D721Med (cell line): ENCODE measurements around the gene PLEKHH1.
"Not testable (repeated sequence)": the region's sequence is repeated elsewhere in the genome, so short reads cannot be mapped to it uniquely, and the experiment has no call there.

Experiments
- DNase-seq: peaks from one replicate; pipeline ENCODE4 v3.0.0; 2011; ENCODE audit warnings: low spot score; ENCODE audit not compliant: insufficient read length
- FAIRE-seq: peaks from 2 replicates; lab custom pipeline; 2011; peaks lifted over from hg19 to GRCh38; lab: Jason Lieb, UNC
- CTCF ChIP-seq: IDR thresholded peaks from 2 replicates; pipeline ENCODE4 v1.5.1; 2012; ENCODE audit warnings: mild to moderate bottlenecking, control low read depth; ENCODE audit not compliant: insufficient read depth; ENCODE audit errors: missing control alignments

Gene PLEKHH1

GRCh38 chr14:67539116-67539515 lies 6.0 kb downstream of the PLEKHH1 start:
- TF ChIP-seq CTCF = no peak
- DNase-seq (no peak), FAIRE-seq (no peak)

- DNase-seq (no peak), FAIRE-seq (no peak)
- TF ChIP-seq CTCF = no peak
Observed at GRCh38 chr14:67541448-67542387, 8.6 kb downstream of the PLEKHH1 start.

GRCh38 chr14:67542620-67543019 lies 9.5 kb downstream of the PLEKHH1 start:
- FAIRE-seq = not testable (repeated sequence)

GRCh38 chr14:67544590-67544989 lies 11.5 kb downstream of the PLEKHH1 start:
- no peak for TF ChIP-seq CTCF
- FAIRE-seq (no peak), DNase-seq (no peak)

More at GRCh38 chr14:67542620-67543019, 9.5 kb downstream of the PLEKHH1 start:
- DNase-seq = not testable (repeated sequence)

GRCh38 chr14:67547224-67547780 lies 14.2 kb downstream of the PLEKHH1 start:
- DNase-seq (no peak), FAIRE-seq (no peak)
- TF ChIP-seq CTCF = no peak

GRCh38 chr14:67549734-67550133 lies 16.6 kb downstream of the PLEKHH1 start:
- TF ChIP-seq CTCF = no peak
- DNase-seq (no peak), FAIRE-seq (no peak)

GRCh38 chr14:67551123-67551522 lies 18.0 kb downstream of the PLEKHH1 start:
- no peak for TF ChIP-seq CTCF
- no peak for FAIRE-seq
- no peak for DNase-seq
